ENCODE measurements around the gene SYCP3.

- no peak for TF ChIP-seq POLR2A (IDR thresholded peaks at IDR 0.05)
- TF ChIP-seq, protein P1, sequence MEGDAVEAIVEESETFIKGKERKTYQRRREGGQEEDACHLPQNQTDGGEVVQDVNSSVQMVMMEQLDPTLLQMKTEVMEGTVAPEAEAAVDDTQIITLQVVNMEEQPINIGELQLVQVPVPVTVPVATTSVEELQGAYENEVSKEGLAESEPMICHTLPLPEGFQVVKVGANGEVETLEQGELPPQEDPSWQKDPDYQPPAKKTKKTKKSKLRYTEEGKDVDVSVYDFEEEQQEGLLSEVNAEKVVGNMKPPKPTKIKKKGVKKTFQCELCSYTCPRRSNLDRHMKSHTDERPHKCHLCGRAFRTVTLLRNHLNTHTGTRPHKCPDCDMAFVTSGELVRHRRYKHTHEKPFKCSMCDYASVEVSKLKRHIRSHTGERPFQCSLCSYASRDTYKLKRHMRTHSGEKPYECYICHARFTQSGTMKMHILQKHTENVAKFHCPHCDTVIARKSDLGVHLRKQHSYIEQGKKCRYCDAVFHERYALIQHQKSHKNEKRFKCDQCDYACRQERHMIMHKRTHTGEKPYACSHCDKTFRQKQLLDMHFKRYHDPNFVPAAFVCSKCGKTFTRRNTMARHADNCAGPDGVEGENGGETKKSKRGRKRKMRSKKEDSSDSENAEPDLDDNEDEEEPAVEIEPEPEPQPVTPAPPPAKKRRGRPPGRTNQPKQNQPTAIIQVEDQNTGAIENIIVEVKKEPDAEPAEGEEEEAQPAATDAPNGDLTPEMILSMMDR (IDR thresholded peaks at IDR 0.05), result no peak
These were observed 41.3 kb upstream of the SYCP3 start for GRCh38 chr12:101780599-101780998.
